HG02588 (cell line): Measurements from ENCODE around the gene AOPEP.

Experiments
- ATAC-seq: cut with Tn5 transposase; IDR thresholded peaks from one replicate; pipeline ENCODE4 v1.9.1; 2021; ENCODE audit warnings: mild to moderate bottlenecking, moderate library complexity; ENCODE audit not compliant: unreplicated experiment

The AOPEP gene

GRCh38 chr9:94909965-94910730, 183.6 kb downstream of the AOPEP start:
- no peak for ATAC-seq

DNA sequence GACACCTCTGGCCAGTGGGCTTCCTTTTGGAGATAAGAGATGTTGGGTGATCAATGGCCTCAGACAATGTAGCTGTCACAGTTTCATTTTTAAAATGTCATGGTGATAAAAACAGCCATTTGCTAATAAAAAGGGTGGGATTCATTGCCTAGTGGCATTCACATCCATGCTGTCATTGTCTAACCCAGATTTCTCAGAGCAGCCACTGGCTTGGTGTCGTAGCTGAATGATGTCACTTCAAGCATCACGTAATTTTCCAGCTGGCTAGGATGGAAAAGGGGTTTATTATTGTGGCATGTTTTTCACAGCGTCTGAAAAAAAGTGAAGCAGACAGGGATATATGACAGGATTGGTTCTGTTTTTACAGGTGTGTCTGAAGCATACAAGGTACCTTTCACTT, 184.7 kb downstream of the AOPEP start:
- no peak for ATAC-seq

- no peak for ATAC-seq
Observed at GRCh38 chr9:94911986-94912635, 185.6 kb downstream of the AOPEP start.

- ATAC-seq, result no peak
Observed at GRCh38 chr9:94912700-94913249, 186.3 kb downstream of the AOPEP start.

- no peak for ATAC-seq
Observed at GRCh38 chr9:94913550-94913949, 187.1 kb downstream of the AOPEP start.

- no peak for ATAC-seq
Observed at GRCh38 chr9:94915476-94916450, 189.3 kb downstream of the AOPEP start.

DNA sequence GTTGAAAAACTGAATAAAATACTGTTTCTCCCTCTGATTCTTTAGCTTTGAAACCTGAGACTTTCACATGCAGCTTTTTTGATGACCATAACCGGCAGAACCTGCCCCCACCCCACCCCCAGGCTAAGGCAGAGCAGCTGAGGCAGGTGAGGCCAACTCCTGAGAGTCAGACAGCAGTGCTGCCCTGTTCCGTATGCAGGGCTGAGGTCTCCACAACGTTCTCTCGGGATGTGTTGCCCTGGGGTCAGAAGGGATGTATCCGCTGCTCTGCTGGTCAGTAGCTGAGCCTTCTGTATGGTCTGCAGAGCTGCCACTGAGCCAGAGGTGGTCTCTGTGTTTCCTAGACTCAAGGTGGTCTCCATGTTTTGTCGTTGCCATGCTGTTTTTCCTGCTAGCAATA, 190.5 kb downstream of the AOPEP start:
- no peak for ATAC-seq

DNA sequence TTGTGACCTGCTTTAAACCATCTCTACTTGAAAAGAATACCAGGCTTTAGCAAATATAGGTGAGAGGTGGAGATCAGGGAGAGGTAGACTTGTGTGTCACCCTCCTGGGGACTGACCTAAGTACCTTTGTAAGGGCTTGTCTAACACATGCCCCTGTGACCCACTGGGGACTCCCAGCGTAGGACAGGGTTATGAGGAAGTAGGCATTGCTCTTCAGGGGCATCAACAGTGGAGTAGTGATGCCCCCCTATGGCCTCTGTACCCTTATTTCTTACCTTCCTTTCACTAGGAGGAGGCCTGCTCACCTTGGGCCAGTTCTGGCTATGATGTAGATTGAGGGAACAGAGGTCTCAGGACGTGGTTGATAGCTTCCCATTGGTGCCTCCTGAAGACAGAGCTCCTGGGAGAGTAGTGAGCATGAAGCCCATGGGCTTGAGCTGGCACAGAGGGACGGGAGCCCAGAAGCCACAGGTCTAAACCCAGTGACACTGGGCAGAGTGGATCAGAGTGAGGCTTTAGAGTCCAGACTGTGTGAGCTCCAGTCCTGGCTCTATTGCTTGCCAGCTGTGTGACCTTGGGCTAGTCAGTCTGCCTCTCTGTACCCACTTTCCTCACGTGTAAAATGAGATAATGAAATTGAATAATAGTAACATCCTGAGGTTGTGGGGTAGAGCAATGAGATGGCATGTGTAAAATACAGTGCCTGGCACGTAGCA, 191.7 kb downstream of the AOPEP start:
- ATAC-seq, result no peak

- no peak for ATAC-seq
Observed at GRCh38 chr9:94919376-94920098, 193.0 kb downstream of the AOPEP start.

DNA sequence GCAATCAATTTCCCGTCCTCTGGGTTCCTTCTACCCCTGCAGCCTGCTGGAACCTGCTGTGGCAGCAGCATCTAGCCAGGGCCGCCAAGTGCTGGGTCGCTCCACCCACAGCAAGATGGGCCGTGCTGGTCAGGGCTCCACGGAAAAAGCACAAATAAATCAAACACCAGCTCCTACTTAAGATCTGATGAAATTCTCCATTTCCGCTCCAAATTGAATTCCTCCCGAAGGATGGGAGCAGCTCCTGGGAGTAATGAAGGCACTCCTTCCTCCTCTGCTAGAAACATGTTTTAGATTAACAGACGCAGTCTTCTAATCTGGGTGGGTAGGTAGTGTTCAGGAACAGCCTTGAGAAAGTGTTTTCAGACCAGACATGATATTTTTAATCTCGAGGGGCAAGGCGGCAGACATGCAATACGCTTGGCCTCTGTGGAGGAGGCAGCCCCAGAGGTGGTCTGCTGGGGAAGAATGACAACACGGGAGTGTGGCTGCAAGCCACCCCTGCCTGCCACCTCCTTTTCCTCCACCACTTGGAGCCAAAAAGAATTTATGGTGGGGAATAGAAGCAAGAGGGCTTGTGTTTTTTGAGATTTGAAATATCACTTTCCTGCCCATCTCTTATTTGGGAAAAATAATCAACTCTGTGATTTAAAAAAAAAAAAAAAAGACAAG, 194.1 kb downstream of the AOPEP start:
- ATAC-seq, result no peak

GRCh38 chr9:94921092-94921471, 194.6 kb downstream of the AOPEP start:
- ATAC-seq, result no peak

DNA sequence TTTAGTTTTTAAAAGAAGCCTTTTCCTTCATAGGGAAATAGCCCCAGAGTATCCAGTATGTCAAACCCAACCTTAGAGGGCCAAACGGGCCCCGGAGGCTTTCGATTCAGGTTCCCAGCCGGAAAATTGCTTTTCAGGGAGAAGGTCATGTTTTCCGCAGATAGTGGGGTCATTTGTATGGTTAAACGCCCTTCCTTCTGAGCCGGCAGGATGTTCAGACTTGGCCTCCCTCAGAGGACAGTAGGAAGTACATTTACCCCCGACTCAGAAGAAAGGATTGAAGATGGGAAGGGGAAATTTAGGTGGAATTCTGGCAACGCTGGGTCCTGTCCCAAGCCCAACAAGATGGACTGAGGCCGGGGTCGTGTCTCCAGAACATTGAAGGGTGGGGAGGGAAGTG, 195.2 kb downstream of the AOPEP start:
- no peak for ATAC-seq

GRCh38 chr9:94922098-94922607, 195.7 kb downstream of the AOPEP start:
- no peak for ATAC-seq

GRCh38 chr9:94922691-94923107, 196.2 kb downstream of the AOPEP start:
- no peak for ATAC-seq

DNA sequence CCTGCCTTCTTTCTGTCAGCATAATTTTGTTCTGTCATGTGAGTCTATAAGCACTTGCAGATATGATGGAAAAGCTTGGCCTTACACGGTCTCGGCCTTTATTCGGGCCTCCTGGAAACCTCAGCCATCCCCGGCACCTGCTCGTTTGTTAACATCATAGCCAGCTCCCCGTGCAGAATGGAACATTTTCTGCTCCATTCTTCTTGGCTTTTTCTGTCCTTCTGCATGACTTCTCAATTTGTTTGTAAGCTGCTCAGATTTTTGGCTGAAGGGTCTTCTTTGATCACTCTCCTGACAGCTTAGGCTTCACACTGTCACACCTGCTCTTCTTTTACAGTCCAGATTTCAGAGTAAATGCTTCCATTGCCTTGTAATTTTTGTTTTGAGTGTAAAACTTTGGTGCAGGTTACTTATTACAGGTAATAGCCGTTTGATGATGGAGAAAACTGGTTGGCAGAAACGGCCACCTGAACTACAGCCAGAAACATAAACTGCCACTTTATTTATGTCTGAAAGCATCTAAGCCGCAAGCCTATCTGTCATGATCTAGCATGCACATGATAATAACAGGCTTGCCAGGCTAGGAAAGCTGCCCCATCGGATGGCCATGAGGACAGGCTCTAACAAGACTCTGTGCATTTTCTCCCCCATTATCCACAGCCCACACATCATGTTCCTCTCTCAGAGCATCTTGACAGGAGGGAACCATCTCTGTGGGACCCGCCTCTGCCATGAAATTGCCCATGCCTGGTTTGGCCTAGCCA, 197.0 kb downstream of the AOPEP start:
- ATAC-seq, result no peak

DNA sequence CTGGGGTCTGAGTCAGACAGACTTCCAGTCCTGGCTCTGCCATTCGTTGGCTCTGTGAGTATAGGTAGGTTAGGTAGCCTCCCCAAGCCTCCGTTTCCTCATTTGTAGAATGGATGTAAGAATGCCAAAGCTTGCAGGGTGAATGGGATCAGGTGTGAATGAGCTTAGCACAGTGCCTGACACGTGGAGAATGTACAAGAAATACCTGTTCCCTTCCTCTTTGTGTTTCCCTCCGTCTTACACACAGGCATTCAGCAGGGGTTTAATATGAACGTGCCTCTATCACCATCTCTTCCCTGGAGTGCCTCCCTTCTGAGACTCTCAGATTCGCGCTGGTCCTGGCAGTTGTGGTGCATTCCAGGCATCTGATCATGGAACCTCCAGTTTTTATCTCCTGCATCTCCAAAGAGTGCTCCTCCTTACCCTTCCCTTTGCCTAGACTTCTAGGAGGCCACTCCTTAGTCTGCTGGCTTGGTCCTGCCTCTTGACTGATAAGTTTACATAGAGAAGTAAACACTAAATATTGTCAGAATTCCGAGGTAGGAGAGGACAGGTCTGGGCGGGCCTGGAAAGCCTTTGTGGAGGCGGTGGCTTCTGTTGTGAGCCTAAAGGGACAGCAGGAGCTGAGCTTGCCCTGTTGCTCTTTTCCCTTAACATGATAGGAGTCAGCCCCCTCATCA, 199.4 kb downstream of the AOPEP start:
- no peak for ATAC-seq

DNA sequence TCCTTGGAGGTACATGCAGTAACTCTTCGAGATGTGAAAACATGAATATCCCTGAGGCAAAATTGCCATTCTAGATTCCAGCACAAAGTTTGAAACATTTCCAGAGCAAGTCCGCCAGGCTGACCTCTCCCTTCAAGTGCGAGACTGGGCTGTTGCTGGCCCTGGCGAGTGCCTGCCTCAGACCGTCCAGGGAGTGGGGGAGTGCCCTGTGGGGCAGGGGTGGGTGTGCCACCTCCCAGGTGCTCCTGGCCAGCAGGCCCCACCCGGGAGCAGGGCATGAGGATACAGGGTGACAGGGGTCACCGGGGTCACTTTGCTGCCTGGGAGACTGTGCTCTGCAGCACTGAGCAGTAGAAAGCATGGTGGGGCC, 199.9 kb downstream of the AOPEP start:
- ATAC-seq, result no peak
